Effector memory CD4-positive, alpha-beta T cell (primary cell): ENCODE results near the gene MS4A6A.
"Not testable (repeated sequence)": the region's sequence is repeated elsewhere in the genome, so short reads cannot be mapped to it uniquely, and the experiment has no call there.

Experiments used
- DNase-seq, 3 donors: peaks; one replicate each; pipeline ENCODE4 v3.0.0-alpha.2; 2020
- H3K27ac ChIP-seq: 2 replicates; pipeline ENCODE4 v1.7.0; 2013; ENCODE audit warnings: mild to moderate bottlenecking, low read length, moderate library complexity; ENCODE audit not compliant: insufficient read depth, poor library complexity, severe bottlenecking
- H3K27me3 ChIP-seq: replicated peaks from 2 replicates; pipeline ENCODE4 v1.7.0; 2013; ENCODE audit warnings: mild to moderate bottlenecking, low read length; ENCODE audit not compliant: insufficient read depth, control insufficient read depth, poor library complexity, severe bottlenecking
- H3K36me3 ChIP-seq: 2 replicates; pipeline ENCODE4 v1.7.0; 2013; ENCODE audit warnings: mild to moderate bottlenecking, low read length, moderate library complexity; ENCODE audit not compliant: control insufficient read depth, insufficient read depth
- H3K4me1 ChIP-seq: 2 replicates; pipeline ENCODE4 v1.7.0; 2013; ENCODE audit warnings: low read length, mild to moderate bottlenecking; ENCODE audit not compliant: control insufficient read depth, insufficient read depth, poor library complexity, severe bottlenecking
- H3K4me3 ChIP-seq: 2 replicates; pipeline ENCODE4 v1.7.0; 2013; ENCODE audit warnings: low read length, low read depth, mild to moderate bottlenecking; ENCODE audit not compliant: insufficient read depth, poor library complexity, severe bottlenecking
- H3K9me3 ChIP-seq: 2 replicates; pipeline ENCODE4 v1.7.0; 2013; ENCODE audit warnings: mild to moderate bottlenecking, low read length, moderate library complexity; ENCODE audit not compliant: control insufficient read depth

Gene MS4A6A

DNA sequence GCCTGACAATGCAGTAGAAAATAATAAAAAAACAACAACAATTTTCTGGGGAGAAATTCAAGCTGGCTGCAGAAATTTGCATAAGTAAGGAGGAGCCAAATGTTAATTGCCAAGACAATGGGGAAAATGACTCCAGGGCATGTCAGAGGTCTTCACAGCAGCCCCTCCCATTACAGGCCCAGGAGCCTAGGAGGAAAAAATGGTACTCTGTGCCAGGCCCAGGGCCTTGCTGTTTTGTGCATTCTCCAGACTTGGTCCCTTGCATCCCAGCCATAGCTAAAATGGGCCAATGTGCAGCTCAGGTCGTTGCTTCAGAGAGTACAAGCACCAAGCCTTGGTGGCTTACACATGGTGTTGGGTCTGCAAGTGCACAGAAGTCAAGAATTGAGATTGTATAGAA is 49.0 kb downstream of the MS4A6A start:
- Histone ChIP-seq H3K4me1 (no peaks in the 10 kb centered on the region), H3K9me3 (no peaks in the 10 kb centered on the region), H3K36me3 (no peaks in the 10 kb centered on the region), H3K27ac (no peak overlapping the region), H3K27me3 (no peaks in the 10 kb centered on the region), H3K4me3 (no peak overlapping the region)
- no peak for DNase-seq

DNA sequence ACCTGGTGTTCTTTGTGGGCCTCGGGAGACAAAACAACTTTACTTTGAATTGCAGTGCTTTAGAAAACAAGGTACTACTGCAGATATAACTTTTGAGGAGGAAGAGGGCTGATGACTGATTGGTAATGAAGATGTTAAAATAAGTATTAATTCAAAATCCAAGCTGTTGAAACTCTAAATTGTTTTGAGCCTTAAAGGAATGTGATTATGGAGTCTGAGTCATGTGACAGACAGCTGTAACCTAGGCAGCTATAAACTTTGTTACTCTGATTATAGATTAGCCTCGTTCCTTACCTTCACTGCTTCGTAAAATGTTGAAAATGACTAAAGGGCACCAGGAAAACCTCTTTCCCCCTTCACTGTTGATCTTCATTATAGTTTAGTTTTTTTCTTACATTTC is 51.0 kb downstream of the MS4A6A start:
- Histone ChIP-seq H3K4me3 (no peak overlapping the region), H3K4me1 (no peaks in the 10 kb centered on the region), H3K27me3 (no peaks in the 10 kb centered on the region), H3K9me3 (no peaks in the 10 kb centered on the region), H3K27ac (no peak overlapping the region), H3K36me3 (no peaks in the 10 kb centered on the region)
- DNase-seq, result no peak

DNA sequence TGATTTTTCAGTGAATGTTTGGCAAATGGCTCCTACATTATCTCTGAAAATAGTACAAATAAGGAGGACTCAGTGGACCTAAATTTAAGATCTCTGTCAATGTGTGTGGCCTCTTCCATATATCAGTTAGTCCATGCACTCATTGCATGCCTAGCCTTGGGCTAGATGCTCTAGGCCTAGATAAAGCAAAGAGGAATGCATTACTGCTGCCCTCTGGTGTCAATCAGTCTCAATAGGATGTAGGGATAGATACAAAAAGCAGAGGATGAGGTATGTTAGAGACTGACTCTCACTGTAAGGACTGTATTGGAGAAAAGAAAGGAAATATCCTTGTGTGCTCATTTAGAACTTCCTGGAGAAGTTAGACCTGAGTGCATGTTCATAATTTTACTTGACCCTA is 52.4 kb downstream of the MS4A6A start:
- Histone ChIP-seq H3K27ac (no peak overlapping the region), H3K36me3 (no peaks in the 10 kb centered on the region), H3K4me1 (no peaks in the 10 kb centered on the region), H3K27me3 (no peaks in the 10 kb centered on the region), H3K9me3 (no peaks in the 10 kb centered on the region), H3K4me3 (no peak overlapping the region)
- no peak for DNase-seq

DNA sequence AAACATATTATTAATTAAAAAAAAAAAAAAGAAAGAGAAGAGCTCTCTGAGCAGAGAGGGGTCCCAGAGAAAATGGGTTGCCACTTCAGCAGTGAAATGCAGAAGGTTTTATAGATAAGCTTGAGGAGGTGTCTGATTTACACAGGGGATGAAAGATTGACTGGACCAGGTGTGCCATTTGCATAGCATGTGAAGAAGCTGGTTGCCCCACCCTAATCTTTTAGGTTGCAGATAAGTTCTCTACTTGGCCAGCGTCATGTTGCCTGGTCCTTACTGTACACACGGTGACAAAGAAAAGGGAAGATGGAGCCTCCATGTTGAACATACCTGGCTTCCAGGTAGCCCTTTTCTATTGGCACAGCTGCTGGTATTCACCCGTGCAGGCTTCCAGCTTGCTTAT is 53.0 kb downstream of the MS4A6A start:
- H3K36me3 ChIP-seq, result no peaks in the 10 kb centered on the region
- no peaks in the 10 kb centered on the region for H3K4me1 ChIP-seq
- DNase-seq, result no peak

DNA sequence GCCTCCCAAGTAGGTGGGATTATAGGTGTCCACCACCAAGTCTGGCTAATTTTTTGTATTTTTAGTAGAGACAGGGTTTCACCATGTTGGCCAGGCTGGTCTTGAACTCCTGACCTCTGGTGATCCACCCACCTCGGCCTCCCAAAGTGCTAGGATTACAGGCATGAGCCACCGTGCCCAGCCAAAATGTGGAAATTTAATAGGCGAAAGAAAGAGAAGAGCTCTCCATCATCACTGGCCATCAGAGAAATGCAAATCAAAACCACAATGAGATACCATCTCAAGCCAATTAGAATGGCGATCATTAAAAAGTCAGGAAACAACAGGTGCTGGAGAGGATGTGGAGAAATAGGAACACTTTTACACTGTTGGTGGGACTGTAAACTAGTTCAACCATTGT is 54.0 kb downstream of the MS4A6A start:
- H3K4me3 ChIP-seq, H3K36me3 ChIP-seq, H3K27ac ChIP-seq, H3K4me1 ChIP-seq, H3K27me3 ChIP-seq, H3K9me3 ChIP-seq, DNase-seq: not testable (repeated sequence)

More for the DNA sequence above, 53.0 kb downstream of the MS4A6A start:
- H3K27me3 ChIP-seq, result no peaks in the 10 kb centered on the region
- H3K9me3 ChIP-seq, result no peaks in the 10 kb centered on the region
- H3K4me3 ChIP-seq, result no peak overlapping the region
- H3K27ac ChIP-seq, result no peak overlapping the region

DNA sequence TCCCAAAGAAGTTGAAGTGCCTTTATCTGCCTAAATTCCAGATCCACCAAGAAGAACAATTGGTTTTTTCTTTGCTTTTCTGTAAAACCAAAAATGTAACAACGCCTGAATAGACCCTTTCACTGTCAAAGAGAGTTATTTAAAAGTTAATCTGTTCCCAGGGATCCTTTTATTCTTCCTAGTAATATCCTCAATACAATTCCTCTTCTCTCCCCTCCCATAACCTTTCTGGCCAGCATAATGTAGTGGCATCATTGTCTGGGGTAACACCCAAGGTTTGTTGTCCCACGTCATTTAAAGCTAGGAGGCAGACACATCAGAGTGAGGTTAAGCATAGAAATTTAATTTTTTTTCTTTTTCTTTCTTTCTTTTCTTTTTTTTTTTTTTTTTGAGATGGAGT is 54.5 kb downstream of the MS4A6A start:
- Histone ChIP-seq H3K9me3 (no peaks in the 10 kb centered on the region), H3K36me3 (no peaks in the 10 kb centered on the region)

DNA sequence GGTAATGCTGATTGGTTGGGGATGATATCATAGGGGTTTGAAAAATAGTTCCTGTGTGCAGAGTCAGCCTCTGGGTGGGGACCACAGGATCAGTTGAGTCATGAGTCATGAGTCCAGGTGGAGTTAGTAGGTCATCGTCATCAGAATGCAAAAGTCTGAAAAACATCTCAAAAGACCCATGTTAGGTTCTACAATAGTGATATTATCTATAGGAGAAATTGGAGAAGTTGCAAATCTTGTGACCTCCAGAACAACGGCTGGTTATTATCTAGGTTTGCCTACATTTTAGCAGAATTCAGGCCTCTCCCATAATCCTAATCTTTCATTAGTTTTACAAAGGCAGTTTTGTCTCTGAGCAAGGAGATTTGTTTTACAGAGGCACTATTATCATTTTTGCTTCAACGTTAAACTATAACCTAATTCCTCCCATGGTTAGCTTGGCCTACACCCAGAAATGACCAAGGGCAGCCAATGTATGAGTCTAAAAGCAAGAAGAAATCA is 55.5 kb downstream of the MS4A6A start:
- no peaks in the 10 kb centered on the region for H3K4me1 ChIP-seq
- no peaks in the 10 kb centered on the region for H3K9me3 ChIP-seq
- no peaks in the 10 kb centered on the region for H3K36me3 ChIP-seq
- H3K4me3 ChIP-seq, result no peak overlapping the region
- no peak for DNase-seq
- no peaks in the 10 kb centered on the region for H3K27me3 ChIP-seq
- H3K27ac ChIP-seq, result no peak overlapping the region

More for the DNA sequence above, 54.5 kb downstream of the MS4A6A start:
- H3K4me1 ChIP-seq, result no peaks in the 10 kb centered on the region
- no peak overlapping the region for H3K4me3 ChIP-seq
- H3K27me3 ChIP-seq, result no peaks in the 10 kb centered on the region
- DNase-seq, result no peak
- no peak overlapping the region for H3K27ac ChIP-seq

DNA sequence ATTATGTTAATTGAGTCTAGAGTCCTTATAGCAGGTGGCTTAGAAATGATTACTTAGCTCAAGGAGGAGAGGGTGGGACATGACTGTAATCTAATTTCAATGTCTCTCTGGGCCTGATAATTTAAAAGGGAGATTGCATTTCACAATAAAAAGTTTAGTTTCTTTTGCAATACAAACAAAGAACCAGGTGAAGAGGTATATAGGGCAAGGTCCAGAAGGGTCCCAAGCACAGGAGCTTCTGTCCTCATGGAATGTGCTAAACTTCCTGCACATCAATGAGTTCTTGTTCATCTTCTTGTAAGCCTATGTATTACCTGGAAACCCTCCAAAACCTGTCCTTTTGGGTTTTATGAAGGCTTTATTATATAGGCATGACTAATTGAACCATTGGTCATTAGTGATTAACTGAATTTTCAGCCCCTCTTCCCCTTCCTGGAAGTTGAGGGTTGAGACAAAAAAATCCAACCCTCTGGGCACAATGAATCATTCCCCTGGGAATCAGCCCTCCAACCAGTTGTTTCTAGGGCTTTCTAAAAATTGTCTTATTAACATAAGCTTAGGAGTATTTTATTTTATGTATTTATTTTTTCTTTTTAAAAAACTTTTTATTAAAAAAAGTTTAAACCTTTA is 56.8 kb downstream of the MS4A6A start:
- no peak overlapping the region for H3K4me3 ChIP-seq
- H3K27me3 ChIP-seq, result no peaks in the 10 kb centered on the region
- no peak for DNase-seq
- H3K4me1 ChIP-seq, result no peaks in the 10 kb centered on the region
- H3K9me3 ChIP-seq, result no peaks in the 10 kb centered on the region
- H3K36me3 ChIP-seq, result no peaks in the 10 kb centered on the region
- H3K27ac ChIP-seq, result no peak overlapping the region

DNA sequence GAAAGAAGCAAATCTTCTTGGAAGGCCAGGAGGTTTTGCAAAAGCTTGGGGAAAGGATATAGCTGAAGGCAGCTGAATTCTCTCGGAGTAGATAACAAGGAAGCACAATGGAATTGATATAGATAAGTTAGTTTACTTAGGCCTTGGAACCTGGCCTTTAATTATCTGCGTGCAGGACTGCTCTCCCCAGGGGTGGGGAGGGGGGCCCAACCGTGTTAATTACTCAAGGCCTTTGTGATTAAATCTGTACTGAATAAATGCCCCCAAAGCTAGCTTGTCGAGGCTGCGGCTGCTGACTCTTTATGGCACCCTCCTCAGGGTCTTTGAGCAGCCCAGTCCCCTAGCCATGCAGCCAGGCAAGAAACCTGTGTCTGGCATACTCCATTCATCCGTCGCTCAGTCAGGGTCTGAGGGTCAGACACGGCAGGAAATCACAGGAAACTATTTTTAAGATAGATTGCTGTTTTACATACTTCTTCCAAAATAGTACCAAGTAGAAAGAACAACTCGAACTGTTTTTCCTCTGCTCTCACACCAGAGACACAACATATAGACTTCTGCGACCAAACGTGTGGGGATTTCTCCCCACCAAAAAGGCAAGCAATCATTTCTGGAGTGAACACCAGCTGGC is 58.0 kb downstream of the MS4A6A start:
- Histone ChIP-seq H3K27me3 (no peaks in the 10 kb centered on the region), H3K36me3 (no peaks in the 10 kb centered on the region), H3K9me3 (no peaks in the 10 kb centered on the region), H3K4me3 (no peak overlapping the region), H3K27ac (no peak overlapping the region), H3K4me1 (no peaks in the 10 kb centered on the region)
- DNase-seq, result no peak
